Activated naive CD8-positive, alpha-beta T cell treated with anti-CD3 and anti-CD28 coated beads, Interleukin-2, amount 10 ng/mL, durations not matched to agents 7 days and 5 days (primary cell): Measurements from ENCODE around the gene NPSR1. TPM values are rescaled to one million over a fixed set of nuclear protein-coding genes. Genes with fewer than 3 reads are reported as not detected.

Source experiments
- ATAC-seq: fragments of 150-1000 bp; cut with Tn5 transposase; one replicate; pipeline ENCODE4 v1.10.0; 2021; ENCODE audit warnings: low read depth, moderate library complexity
- POLR2A ChIA-PET: fragments of 350-600 bp; sonication (Branson Sonifier 250); formaldehyde crosslinking; loops from one replicate; lab custom pipeline; 2021; ENCODE audit warnings: antibody characterized with exemption; lab: Charles Lee
- DNase-seq: peaks from one replicate; pipeline ENCODE4 v3.0.0; 2021
- H3K27ac Mint-ChIP-seq: one replicate; pipeline ENCODE4 v1.8.0; 2022; ENCODE audit warnings: mild to moderate bottlenecking, mixed read lengths
- H3K27me3 Mint-ChIP-seq: one replicate; pipeline ENCODE4 v1.8.0; 2022; ENCODE audit warnings: mild to moderate bottlenecking, moderate library complexity, mixed read lengths
- H3K36me3 Mint-ChIP-seq: one replicate; pipeline ENCODE4 v1.8.0; 2021; ENCODE audit warnings: mild to moderate bottlenecking, mixed read lengths
- H3K4me1 Mint-ChIP-seq: one replicate; pipeline ENCODE4 v1.8.0; 2021; ENCODE audit warnings: mixed read lengths
- H3K4me3 Mint-ChIP-seq: one replicate; pipeline ENCODE4 v1.8.0; 2022; ENCODE audit warnings: mild to moderate bottlenecking, moderate library complexity, mixed read lengths
- H3K9me3 Mint-ChIP-seq: one replicate; pipeline ENCODE4 v1.8.0; 2021; ENCODE audit warnings: mixed read lengths
- total RNA-seq, 2 experiments: library from RNA; stranded (reverse); gene quantifications; one replicate each; pipeline ENCODE4 v1.2.3, GENCODE V29; 2021

Gene NPSR1
- total RNA-seq, 2 experiments from 2014 or later, result not detected

DNA sequence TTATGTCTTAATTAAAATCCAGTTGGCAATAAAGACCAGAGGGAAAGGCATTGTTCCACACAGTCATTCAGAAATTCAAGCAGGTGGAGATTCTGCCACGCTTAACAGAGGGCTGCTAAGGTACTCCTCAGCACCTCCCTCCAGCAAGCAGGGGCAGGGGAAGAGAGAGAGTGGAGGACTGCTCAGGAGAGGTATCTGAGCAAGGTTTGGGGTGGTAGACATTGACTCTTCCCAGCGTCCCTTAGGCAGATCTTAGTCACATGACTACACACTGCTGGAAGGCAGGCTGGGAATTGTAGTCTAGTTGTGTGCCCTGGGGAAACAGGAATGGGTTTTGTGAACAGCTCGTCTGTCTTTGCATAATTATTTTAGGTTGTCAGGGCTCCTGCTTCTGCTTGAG, 181.6 kb downstream of the NPSR1 start:
- ATAC-seq, result no peak
- no peak for DNase-seq
- H3K36me3 Mint-ChIP-seq, result no peaks in the 10 kb centered on the region
- H3K4me3 Mint-ChIP-seq, result no peak overlapping the region
- no peaks in the 10 kb centered on the region for H3K9me3 Mint-ChIP-seq
- POLR2A ChIA-PET, result no interaction called here
- peaks cover 2% of the 10 kb centered on the region for H3K4me1 Mint-ChIP-seq
- H3K27me3 Mint-ChIP-seq, result no peaks in the 10 kb centered on the region
- no peak overlapping the region for H3K27ac Mint-ChIP-seq

DNA sequence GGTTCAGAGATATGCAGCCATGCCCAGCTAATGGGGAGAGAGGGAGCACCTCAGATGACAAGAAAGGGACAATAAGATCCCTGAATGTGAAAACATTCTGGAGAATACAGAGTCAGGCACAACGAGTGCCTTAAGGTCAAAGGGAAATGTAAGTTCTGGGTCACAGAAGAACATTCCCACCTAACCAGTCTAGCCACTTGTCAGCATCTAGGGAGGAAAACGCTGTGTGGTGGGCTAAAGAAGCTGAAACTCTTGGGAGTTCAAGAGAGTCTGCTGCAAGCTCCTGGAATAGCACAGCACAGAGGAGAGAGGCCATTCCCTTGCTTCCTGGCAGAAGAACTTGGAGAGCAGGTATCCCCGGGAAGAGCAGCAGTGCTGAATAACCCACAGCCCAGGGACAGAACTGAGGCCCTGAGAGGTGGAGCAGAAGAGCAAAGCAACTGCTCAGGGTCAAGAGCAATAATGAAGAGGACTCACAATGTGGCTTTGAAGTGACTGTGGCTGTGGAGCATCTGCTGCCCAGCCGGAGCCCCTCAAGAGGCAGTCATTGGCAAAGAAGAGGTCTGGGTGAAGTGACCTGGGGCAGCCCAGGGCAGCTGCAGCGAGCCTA, 182.3 kb downstream of the NPSR1 start:
- Mint-ChIP-seq H3K4me3 (no peak overlapping the region), H3K36me3 (no peaks in the 10 kb centered on the region), H3K9me3 (no peaks in the 10 kb centered on the region), H3K27me3 (no peaks in the 10 kb centered on the region), H3K4me1 (peaks cover 2% of the 10 kb centered on the region), H3K27ac (no peak overlapping the region)
- DNase-seq, result no peak
- ATAC-seq, result no peak
- POLR2A ChIA-PET, result no interaction called here

DNA sequence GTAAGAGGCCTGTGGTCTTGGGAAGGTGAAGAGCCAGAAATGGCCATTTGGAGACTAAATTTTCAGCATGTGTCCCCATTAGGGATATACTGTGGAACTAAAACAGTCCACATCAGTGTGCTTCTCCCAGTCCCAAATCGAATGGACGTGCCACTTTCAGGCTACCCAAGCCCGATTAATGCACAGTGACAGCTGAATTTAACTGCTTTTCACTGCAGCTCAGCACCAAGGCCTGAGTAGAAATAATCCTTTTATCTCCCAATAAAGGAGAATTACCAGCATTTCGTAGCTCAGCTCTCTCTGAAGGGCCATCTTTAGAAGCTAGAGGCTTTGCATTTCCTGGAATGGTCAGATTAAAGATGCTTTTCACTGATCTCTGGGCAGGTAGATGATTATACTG, 183.3 kb downstream of the NPSR1 start:
- POLR2A ChIA-PET, result no interaction called here
- no peaks in the 10 kb centered on the region for H3K9me3 Mint-ChIP-seq
- H3K27me3 Mint-ChIP-seq, result no peaks in the 10 kb centered on the region
- peaks cover 2% of the 10 kb centered on the region for H3K4me1 Mint-ChIP-seq
- no peaks in the 10 kb centered on the region for H3K36me3 Mint-ChIP-seq
- DNase-seq (no peak), ATAC-seq (no peak)
- H3K27ac Mint-ChIP-seq, result no peak overlapping the region
- no peak overlapping the region for H3K4me3 Mint-ChIP-seq

DNA sequence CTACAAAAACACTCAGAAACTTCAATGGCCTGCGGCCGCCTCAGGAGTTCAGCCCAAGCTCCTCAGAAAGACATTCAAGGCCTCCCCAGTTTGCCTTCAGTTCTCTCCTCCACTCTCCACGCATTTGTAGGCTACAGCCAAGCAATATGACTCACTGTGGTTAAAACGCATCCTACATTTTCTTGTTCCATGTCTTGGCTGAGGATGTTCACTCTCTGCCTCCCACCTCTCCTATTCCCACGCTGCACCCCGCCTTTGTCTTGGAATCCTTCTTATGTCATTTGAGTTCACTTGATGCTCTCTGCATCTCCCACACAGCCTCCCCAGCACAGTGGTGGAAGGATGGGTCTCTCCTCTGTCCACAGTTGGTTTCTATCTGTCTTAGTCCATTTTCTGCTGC, 184.8 kb downstream of the NPSR1 start:
- Mint-ChIP-seq H3K36me3 (no peaks in the 10 kb centered on the region), H3K27me3 (no peaks in the 10 kb centered on the region), H3K4me1 (peaks cover 2% of the 10 kb centered on the region), H3K27ac (no peak overlapping the region), H3K4me3 (no peak overlapping the region), H3K9me3 (no peaks in the 10 kb centered on the region)
- POLR2A ChIA-PET, result no interaction called here
- no peak for ATAC-seq
- DNase-seq, result no peak

DNA sequence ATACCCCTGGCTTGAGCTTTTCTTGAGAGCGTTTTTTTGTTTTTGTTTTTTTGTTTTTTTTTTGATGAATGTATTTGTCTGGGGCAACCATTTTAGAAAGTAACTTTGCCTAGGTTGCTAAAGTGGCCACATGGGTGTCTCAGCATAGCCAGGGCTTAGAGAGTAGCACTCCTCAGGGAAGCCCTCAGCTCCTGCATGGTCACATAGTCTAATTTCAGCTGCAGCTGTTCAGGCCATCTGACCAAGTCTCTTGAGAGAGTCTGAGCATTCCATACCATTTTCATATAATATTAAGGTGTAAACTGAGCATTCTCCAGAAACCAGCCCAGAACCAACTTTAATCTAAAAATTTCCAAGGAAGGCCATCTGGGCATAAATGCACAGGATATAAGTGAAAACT, 186.4 kb downstream of the NPSR1 start:
- Mint-ChIP-seq H3K36me3 (no peaks in the 10 kb centered on the region), H3K4me3 (no peak overlapping the region), H3K4me1 (no peaks in the 10 kb centered on the region), H3K9me3 (no peaks in the 10 kb centered on the region), H3K27ac (no peak overlapping the region), H3K27me3 (no peaks in the 10 kb centered on the region)
- DNase-seq, result no peak
- no peak for ATAC-seq
- POLR2A ChIA-PET, result no interaction called here

- ATAC-seq (no peak), DNase-seq (no peak)
- no peaks in the 10 kb centered on the region for H3K27me3 Mint-ChIP-seq
- POLR2A ChIA-PET, result no interaction called here
- H3K4me3 Mint-ChIP-seq, result no peak overlapping the region
- no peaks in the 10 kb centered on the region for H3K36me3 Mint-ChIP-seq
- H3K9me3 Mint-ChIP-seq, result no peaks in the 10 kb centered on the region
- no peaks in the 10 kb centered on the region for H3K4me1 Mint-ChIP-seq
- H3K27ac Mint-ChIP-seq, result no peak overlapping the region
Measured at GRCh38 chr7:34844936-34845665, 187.1 kb downstream of the NPSR1 start.

- ATAC-seq, result no peak
- Mint-ChIP-seq H3K4me1 (no peaks in the 10 kb centered on the region), H3K27ac (no peak overlapping the region), H3K36me3 (no peaks in the 10 kb centered on the region), H3K27me3 (no peaks in the 10 kb centered on the region), H3K4me3 (no peak overlapping the region), H3K9me3 (no peaks in the 10 kb centered on the region)
- POLR2A ChIA-PET, result no interaction called here
- no peak for DNase-seq
Measured at GRCh38 chr7:34845666-34846361, 187.8 kb downstream of the NPSR1 start.

GRCh38 chr7:34846976-34847375, 189.0 kb downstream of the NPSR1 start:
- Mint-ChIP-seq H3K27me3 (no peaks in the 10 kb centered on the region), H3K4me1 (no peaks in the 10 kb centered on the region), H3K9me3 (no peaks in the 10 kb centered on the region), H3K36me3 (no peaks in the 10 kb centered on the region), H3K27ac (no peak overlapping the region), H3K4me3 (no peak overlapping the region)
- ATAC-seq (no peak), DNase-seq (no peak)
- POLR2A ChIA-PET, result no interaction called here

- POLR2A ChIA-PET, result no interaction called here
- no peaks in the 10 kb centered on the region for H3K36me3 Mint-ChIP-seq
Measured at GRCh38 chr7:34848670-34849069, 190.7 kb downstream of the NPSR1 start.

DNA sequence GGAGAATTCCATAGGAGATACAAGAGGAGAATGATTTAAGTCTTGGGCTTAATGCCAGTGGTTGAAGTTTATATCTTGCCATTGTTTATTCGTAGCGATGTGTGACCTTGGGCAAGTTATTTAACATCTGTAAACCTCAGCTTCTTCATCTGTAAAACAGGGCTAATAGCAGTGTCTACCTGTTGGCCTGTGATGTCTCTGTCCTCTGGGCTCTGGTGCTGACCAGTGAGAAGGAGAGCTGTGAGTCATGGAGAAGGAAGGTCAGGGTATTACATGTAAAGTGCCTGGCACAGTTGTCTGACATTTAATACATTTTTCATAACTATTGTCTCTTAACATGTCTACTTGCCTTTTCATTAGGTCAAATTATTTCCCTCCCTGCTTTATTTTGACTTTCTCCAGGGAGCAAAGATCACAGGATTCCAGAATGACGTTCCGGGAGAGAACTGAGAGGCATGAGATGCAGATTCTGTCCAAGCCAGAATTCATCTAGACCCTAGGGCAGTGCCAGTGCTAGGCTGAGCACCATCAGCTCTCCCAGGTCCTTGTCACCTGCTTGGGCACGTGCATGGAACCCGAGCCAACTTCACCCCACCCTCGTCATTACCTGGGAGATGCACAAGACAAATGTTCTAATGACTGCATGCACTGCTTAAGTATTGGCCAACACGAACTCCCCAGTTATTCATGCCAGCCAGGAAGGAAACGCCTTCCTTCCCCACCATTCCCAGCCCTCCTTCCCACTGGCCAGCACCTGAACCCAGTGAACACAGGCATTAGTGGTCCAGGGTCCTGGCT, 191.3 kb downstream of the NPSR1 start:
- POLR2A ChIA-PET, result no interaction called here
- no peaks in the 10 kb centered on the region for H3K9me3 Mint-ChIP-seq
- no peak for ATAC-seq
- no peaks in the 10 kb centered on the region for H3K36me3 Mint-ChIP-seq
- H3K27ac Mint-ChIP-seq, result no peak overlapping the region
- DNase-seq, result no peak
- H3K4me3 Mint-ChIP-seq, result no peak overlapping the region
- H3K27me3 Mint-ChIP-seq, result no peaks in the 10 kb centered on the region
- H3K4me1 Mint-ChIP-seq, result no peaks in the 10 kb centered on the region

More at GRCh38 chr7:34848670-34849069, 190.7 kb downstream of the NPSR1 start:
- H3K27ac Mint-ChIP-seq, result no peak overlapping the region
- DNase-seq (no peak), ATAC-seq (no peak)
- H3K4me1 Mint-ChIP-seq, result no peaks in the 10 kb centered on the region
- H3K9me3 Mint-ChIP-seq, result no peaks in the 10 kb centered on the region
- no peak overlapping the region for H3K4me3 Mint-ChIP-seq
- no peaks in the 10 kb centered on the region for H3K27me3 Mint-ChIP-seq

- Mint-ChIP-seq H3K4me3 (no peak overlapping the region), H3K36me3 (no peaks in the 10 kb centered on the region), H3K4me1 (no peaks in the 10 kb centered on the region), H3K27me3 (no peaks in the 10 kb centered on the region), H3K27ac (no peak overlapping the region), H3K9me3 (no peaks in the 10 kb centered on the region)
- POLR2A ChIA-PET, result no interaction called here
- DNase-seq (no peak), ATAC-seq (no peak)
Measured at GRCh38 chr7:34849986-34850385, 192.0 kb downstream of the NPSR1 start.

- no peaks in the 10 kb centered on the region for H3K27me3 Mint-ChIP-seq
- no peak for DNase-seq
- no peaks in the 10 kb centered on the region for H3K4me1 Mint-ChIP-seq
- POLR2A ChIA-PET, result no interaction called here
- no peaks in the 10 kb centered on the region for H3K36me3 Mint-ChIP-seq
- no peaks in the 10 kb centered on the region for H3K9me3 Mint-ChIP-seq
- no peak overlapping the region for H3K4me3 Mint-ChIP-seq
- no peak overlapping the region for H3K27ac Mint-ChIP-seq
- ATAC-seq, result no peak
Measured at GRCh38 chr7:34850681-34851080, 192.7 kb downstream of the NPSR1 start.

- peaks cover under 1% of the 10 kb centered on the region for H3K27me3 Mint-ChIP-seq
Measured at GRCh38 chr7:34851431-34851830, 193.4 kb downstream of the NPSR1 start.

More at GRCh38 chr7:34851431-34851830, 193.4 kb downstream of the NPSR1 start:
- no peak for DNase-seq
- no peak overlapping the region for H3K4me3 Mint-ChIP-seq
- no peaks in the 10 kb centered on the region for H3K4me1 Mint-ChIP-seq
- POLR2A ChIA-PET, result no interaction called here
- no peaks in the 10 kb centered on the region for H3K9me3 Mint-ChIP-seq
- no peak for ATAC-seq
- H3K36me3 Mint-ChIP-seq, result no peaks in the 10 kb centered on the region
- H3K27ac Mint-ChIP-seq, result no peak overlapping the region
